HFF-Myc (cell line): ENCODE measurements around the gene GALNS.
"Not testable (repeated sequence)": the region's sequence is repeated elsewhere in the genome, so short reads cannot be mapped to it uniquely, and the experiment has no call there.

Experiments
- DNase-seq: peaks from one replicate; pipeline ENCODE4 v3.0.0-alpha.2; 2011; ENCODE audit warnings: low read depth; ENCODE audit errors: extremely low read depth
- H3K4me3 ChIP-seq: replicated peaks from 2 replicates; pipeline ENCODE4 v1.5.1; 2011; ENCODE audit warnings: low read depth, mild to moderate bottlenecking, control low read depth, low read length
- CTCF ChIP-seq: IDR thresholded peaks from 2 replicates; pipeline ENCODE4 v1.5.1; 2012; ENCODE audit warnings: mild to moderate bottlenecking, low read depth, low read length, control low read depth; ENCODE audit errors: missing control alignments

GALNS gene

GRCh38 chr16:88796278-88796677 lies 60.5 kb downstream of the GALNS start:
- DNase-seq: no peak
- no peak for TF ChIP-seq CTCF

GRCh38 chr16:88793251-88793954 lies 63.3 kb downstream of the GALNS start:
- DNase-seq: no peak
- TF ChIP-seq CTCF: no peak
- H3K4me3 ChIP-seq: no peak overlapping the region

More at GRCh38 chr16:88796278-88796677, 60.5 kb downstream of the GALNS start:
- no peak overlapping the region for H3K4me3 ChIP-seq

GRCh38 chr16:88792668-88793250 lies 64.0 kb downstream of the GALNS start:
- TF ChIP-seq CTCF: no peak
- DNase-seq: no peak
- no peak overlapping the region for H3K4me3 ChIP-seq

GRCh38 chr16:88792078-88792550 lies 64.6 kb downstream of the GALNS start:
- DNase-seq: no peak
- no peak for TF ChIP-seq CTCF
- no peak overlapping the region for H3K4me3 ChIP-seq

GRCh38 chr16:88790312-88791211 lies 66.2 kb downstream of the GALNS start:
- H3K4me3 ChIP-seq: no peak overlapping the region
- no peak for DNase-seq
- no peak for TF ChIP-seq CTCF

GRCh38 chr16:88789594-88789993 lies 67.2 kb downstream of the GALNS start:
- H3K4me3 ChIP-seq: no peak overlapping the region
- no peak for TF ChIP-seq CTCF
- no peak for DNase-seq

- DNase-seq: not testable (repeated sequence)
These were observed 68.0 kb downstream of the GALNS start for GRCh38 chr16:88788749-88789148.

More at GRCh38 chr16:88788749-88789148, 68.0 kb downstream of the GALNS start:
- not testable (repeated sequence) for H3K4me3 ChIP-seq
